ENCODE measurements around the gene SLC4A11. TPM values are rescaled to one million over a fixed set of nuclear protein-coding genes. Genes with fewer than 3 reads are reported as not detected.
"Not testable (repeated sequence)": the region's sequence is repeated elsewhere in the genome, so short reads cannot be mapped to it uniquely, and the experiment has no call there.

Gene SLC4A11
- total and polyA plus RNA-seq, 7 donors: 0.10 to 1.4 (median 0.44) TPM

DNA sequence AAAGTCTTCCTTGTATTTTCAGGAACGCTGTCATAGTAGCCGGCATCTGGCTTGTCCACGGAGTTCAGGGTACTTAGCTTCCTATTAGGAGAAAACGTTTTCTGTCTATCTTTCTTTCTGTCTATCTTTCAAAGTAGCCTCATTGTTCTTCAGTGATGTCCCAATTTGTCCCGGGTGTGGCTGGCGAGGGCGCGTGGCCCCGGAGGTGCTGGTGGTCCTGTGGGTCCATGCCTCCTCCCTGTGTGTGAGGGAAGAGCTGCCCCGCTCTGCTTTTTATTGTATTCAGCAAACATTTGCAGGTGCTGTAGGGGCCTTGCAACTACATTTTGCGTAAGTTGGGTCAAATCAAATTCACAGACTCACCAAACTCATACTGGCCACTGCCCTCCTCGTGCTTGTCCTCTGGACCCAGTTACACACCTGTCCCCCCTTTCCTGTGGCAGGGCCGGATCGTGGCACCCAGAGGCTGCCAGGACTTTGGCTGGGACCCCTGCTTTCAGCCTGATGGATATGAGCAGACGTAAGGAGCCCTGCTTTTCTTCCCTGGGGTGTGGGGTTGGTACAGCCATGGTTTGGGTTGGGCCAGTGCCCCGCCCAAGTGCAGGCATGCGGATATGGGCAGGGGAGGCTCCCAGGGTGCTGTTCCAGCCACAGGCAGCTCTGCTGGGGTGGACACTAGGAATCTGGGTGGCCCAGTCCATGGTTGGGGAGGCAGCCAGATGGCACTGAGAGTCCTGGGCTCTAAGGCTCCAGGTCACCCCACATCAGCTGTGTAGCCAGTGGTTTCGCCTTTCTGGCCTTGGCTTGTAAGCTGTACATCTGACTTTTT is 17.4 kb downstream of the SLC4A11 start:
- H3K36me3 ChIP-seq (ENCODE audit: insufficient read depth in 1 of 2, low read depth in 1 of 2): peaks cover 0 to 39% of the 10 kb centered on the region in 2 donors
- intact Hi-C loops (cut with DNase I): loop anchor here in 1 of 2 donors (5.0 kb wide), 1 partner anchor 91 kb away; no protein-coding TSS in a partner anchor
- 68 to 75% (median 68%) methylated on average over 18 of the region's 18 CpGs for WGBS, 3 donors

GRCh38 chr20:3218307-3218988 is 20.5 kb downstream of the SLC4A11 start:
- intact Hi-C loops (cut with DNase I): loop anchor here in 1 of 2 donors (2.0 kb wide), 1 partner anchor 94 kb away; no protein-coding TSS in a partner anchor

More for the DNA sequence above, 17.4 kb downstream of the SLC4A11 start:
- Histone ChIP-seq H3K27ac (peak overlapping the region; percentile 74), H3K4me3 (no peak overlapping the region), H3K4me1 (peaks cover 31% of the 10 kb centered on the region), H3K9me3 (no peaks in the 10 kb centered on the region), H3K27me3 (ENCODE audit: insufficient read depth in 3 of 3, low read length in 2 of 3) (no peaks in the 10 kb centered on the region)
- TF ChIP-seq CTCF (IDR thresholded peaks at IDR 0.05): no peak
- DNase-seq (peak in 1 of 2 donors; percentile 79), ATAC-seq (peak; percentile 57 to 78 (median 66))

GRCh38 chr20:3215359-3215917 is 23.6 kb downstream of the SLC4A11 start:
- H3K4me1 ChIP-seq: peaks cover 10% of the 10 kb centered on the region
- H3K9me3 ChIP-seq; ATAC-seq; H3K4me3 ChIP-seq; H3K27me3 ChIP-seq (ENCODE audit: insufficient read depth in 3 of 3, low read length in 2 of 3); DNase-seq; intact Hi-C loops (cut with DNase I); H3K27ac ChIP-seq: not testable (repeated sequence)
- peaks cover 3 to 59% of the 10 kb centered on the region in 2 donors for H3K36me3 ChIP-seq (ENCODE audit: insufficient read depth in 1 of 2, low read depth in 1 of 2)
- 88 to 97% (median 92%) methylated on average over 7 of the region's 7 CpGs for WGBS, 3 donors

More at GRCh38 chr20:3218307-3218988, 20.5 kb downstream of the SLC4A11 start:
- no peak overlapping the region for H3K27ac ChIP-seq
- peaks cover 24% of the 10 kb centered on the region for H3K4me1 ChIP-seq
- H3K36me3 ChIP-seq (ENCODE audit: insufficient read depth in 1 of 2, low read depth in 1 of 2): peaks cover 3 to 71% of the 10 kb centered on the region in 2 donors
- ATAC-seq (peak; percentile 56 to 79 (median 68)), DNase-seq (peak; percentile 72 to 80)
- H3K27me3 ChIP-seq (ENCODE audit: insufficient read depth in 3 of 3, low read length in 2 of 3): no peaks in the 10 kb centered on the region
- WGBS, 3 donors: 21 to 26% (median 23%) methylated on average over 30 of the region's 30 CpGs
- no peak overlapping the region for H3K4me3 ChIP-seq
- H3K9me3 ChIP-seq: no peaks in the 10 kb centered on the region
- peak; percentile 94 for TF ChIP-seq CTCF (IDR thresholded peaks at IDR 0.05)

- H3K4me3 ChIP-seq: no peak overlapping the region
- intact Hi-C loops (cut with DNase I): no loop called here
- no peak overlapping the region for H3K27ac ChIP-seq
- no peak for TF ChIP-seq CTCF (IDR thresholded peaks at IDR 0.05)
- 85 to 97% (median 91%) methylated on average over 7 of the region's 7 CpGs for WGBS, 3 donors
- ATAC-seq (no peak), DNase-seq (no peak)
- H3K9me3 ChIP-seq: no peaks in the 10 kb centered on the region
- peaks cover 11% of the 10 kb centered on the region for H3K4me1 ChIP-seq
- no peaks in the 10 kb centered on the region for H3K27me3 ChIP-seq (ENCODE audit: insufficient read depth in 3 of 3, low read length in 2 of 3)
- H3K36me3 ChIP-seq (ENCODE audit: insufficient read depth in 1 of 2, low read depth in 1 of 2): peaks cover 3 to 50% of the 10 kb centered on the region in 2 donors
Observed at GRCh38 chr20:3213226-3213625, 25.8 kb downstream of the SLC4A11 start.

All from psoas muscle (tissue), 8 donors.